HepG2 (cell line): Measurements from ENCODE around the gene KLHL35. TPM values are rescaled to one million over a fixed set of nuclear protein-coding genes. Genes with fewer than 3 reads are reported as not detected.

Experiments used
- ATAC-seq: fragments of 200-7000 bp; cut with Tn5 transposase; 3 replicates; pipeline ENCODE4 v1.9.1; 2020; ENCODE audit warnings: mild to moderate bottlenecking, moderate library complexity
- BruUV-seq: library from RNA; stranded (reverse); fragments of 400-500 nt; replicated peaks from 2 replicates; lab custom pipeline; 2021; lab: Mats Ljungman, UMichigan
- CTCF ChIA-PET: fragments of 300-600 bp; formaldehyde crosslinking; extraction: SDS; loops from one replicate; lab custom pipeline; 2021; ENCODE audit warnings: low total read pairs, inconsistent platforms, low intra/inter-chr PET ratio; lab: Yijun Ruan, JAX
- POLR2A ChIA-PET: fragments of 350-600 bp; sonication (Branson Sonifier 250); formaldehyde crosslinking; loops from one replicate; lab custom pipeline; 2020; ENCODE audit warnings: antibody characterized with exemption, inconsistent platforms; lab: Yijun Ruan, JAX
- DNase-seq: peaks from one replicate; pipeline ENCODE4 v3.0.0-alpha.2; 2015; ENCODE audit warnings: low spot score
- FAIRE-seq: peaks from 3 replicates; lab custom pipeline; 2011; peaks lifted over from hg19 to GRCh38; lab: Jason Lieb, UNC
- H2AFZ ChIP-seq: one replicate; pipeline ENCODE4 v1.6.1; 2011; ENCODE audit warnings: low read length, inconsistent platforms
- H3K27ac ChIP-seq: fragments of 300-600 bp; 3 replicates; pipeline ENCODE4 v1.8.0; 2011; ENCODE audit warnings: mixed run types, mild to moderate bottlenecking, mixed read lengths, low read length, inconsistent platforms; ENCODE audit not compliant: insufficient read depth; ENCODE audit errors: extremely low read length
- H3K27me3 ChIP-seq, 2 experiments: fragments of 200-600 bp in 1 of 2; 2 replicates in 1 of 2; 3 replicates in 1 of 2; pipeline versions ENCODE4 v1.6.0 to v1.8.0; 2011; ENCODE audit warnings: low read length in 2 of 2, mild to moderate bottlenecking in 2 of 2, moderate library complexity in 2 of 2, inconsistent platforms in 1 of 2; ENCODE audit not compliant: insufficient read depth in 2 of 2, control insufficient read depth in 1 of 2
- H3K36me3 ChIP-seq, 2 experiments: fragments of 200-600 bp in 1 of 2; replicated peaks in 1 of 2; 2 replicates in 1 of 2; 3 replicates in 1 of 2; pipeline versions ENCODE4 v1.5.1 to v1.8.0; 2011; ENCODE audit warnings: low read length in 2 of 2, inconsistent platforms in 1 of 2; ENCODE audit not compliant: insufficient read depth in 2 of 2, control insufficient read depth in 1 of 2
- H3K4me1 ChIP-seq: 2 replicates; pipeline ENCODE4 v1.5.1; 2012; ENCODE audit warnings: low read length, inconsistent platforms; ENCODE audit not compliant: insufficient read depth
- H3K4me2 ChIP-seq: 2 replicates; pipeline ENCODE4 v1.6.0; 2011; ENCODE audit warnings: low read depth, low read length, inconsistent platforms
- H3K4me3 ChIP-seq, 3 experiments: fragments of 200-600 bp in 1 of 3; sonication (generic), shearing (Covaris generic) in 1 of 3; replicated peaks in 1 of 3; 2 replicates each; pipeline ENCODE4 v1.5.1; 2011 to 2016; ENCODE audit warnings: low read length in 3 of 3, inconsistent platforms in 2 of 3, low read depth in 2 of 3, mild to moderate bottlenecking in 2 of 3, control low read depth in 1 of 3, mixed read lengths in 1 of 3; ENCODE audit not compliant: insufficient read depth in 1 of 3
- H3K79me2 ChIP-seq: one replicate; pipeline ENCODE4 v1.6.1; 2011; ENCODE audit warnings: low read length, inconsistent platforms; ENCODE audit not compliant: insufficient read depth
- H3K9ac ChIP-seq: 2 replicates; pipeline ENCODE4 v1.6.0; 2011; ENCODE audit warnings: mild to moderate bottlenecking, low read depth, low read length, inconsistent platforms; ENCODE audit not compliant: insufficient read depth
- H3K9me3 ChIP-seq: 2 replicates; pipeline ENCODE4 v1.5.1; 2012; ENCODE audit warnings: mild to moderate bottlenecking, low read length
- H4K20me1 ChIP-seq: 2 replicates; pipeline ENCODE4 v1.6.0; 2011; ENCODE audit warnings: inconsistent platforms, mild to moderate bottlenecking, low read length, moderate library complexity; ENCODE audit not compliant: insufficient read depth
- CC2D1A ChIP-seq: sonication (generic); formaldehyde crosslinking; IDR thresholded peaks from 2 replicates; pipeline ENCODE4 v1.8.1; 2023; ENCODE audit warnings: mild to moderate bottlenecking, missing genetic modification reagents
- DMAP1 ChIP-seq: IDR thresholded peaks from 2 replicates; pipeline ENCODE4 v1.6.1; 2016
- KDM2A ChIP-seq: sonication (generic); formaldehyde crosslinking; IDR thresholded peaks from 2 replicates; pipeline ENCODE4 v1.4.0; 2020; ENCODE audit warnings: low read depth, missing genetic modification reagents, borderline replicate concordance
- KDM3A ChIP-seq: IDR thresholded peaks from 2 replicates; pipeline ENCODE4 v1.6.1; 2018; ENCODE audit warnings: low read depth, missing compliant biosample characterization
- KDM6A ChIP-seq: IDR thresholded peaks from 2 replicates; pipeline ENCODE4 v1.6.1; 2016; ENCODE audit warnings: low read depth
- PHF5A ChIP-seq: IDR thresholded peaks from one replicate; pipeline ENCODE4 v1.6.1; 2018; ENCODE audit warnings: low read depth, missing genetic modification reagents; ENCODE audit not compliant: unreplicated experiment
- SRSF9 ChIP-seq: fragments of 200-400 bp; formaldehyde crosslinking; IDR thresholded peaks from 2 replicates; pipeline ENCODE4 v1.6.1; 2018; ENCODE audit warnings: borderline replicate concordance, mild to moderate bottlenecking, low read depth, low read length; ENCODE audit not compliant: insufficient read depth, poor library complexity, severe bottlenecking
- SRY ChIP-seq: sonication (generic); formaldehyde crosslinking; IDR thresholded peaks from 2 replicates; pipeline ENCODE4 v1.8.0; 2022; ENCODE audit warnings: mild to moderate bottlenecking, missing genetic modification reagents
- XBP1 ChIP-seq: sonication (generic); formaldehyde crosslinking; IDR thresholded peaks from 2 replicates; pipeline ENCODE4 v1.5.0; 2020; ENCODE audit warnings: missing genetic modification reagents
- ZBTB42 ChIP-seq: sonication (generic); formaldehyde crosslinking; IDR thresholded peaks from 2 replicates; pipeline ENCODE4 v1.5.0; 2020; ENCODE audit warnings: mild to moderate bottlenecking, missing genetic modification reagents
- ZNF570 ChIP-seq: sonication (generic); formaldehyde crosslinking; IDR thresholded peaks from 2 replicates; pipeline ENCODE4 v1.4.0; 2020; ENCODE audit warnings: mild to moderate bottlenecking, missing genetic modification reagents, borderline replicate concordance
- ZNF674 ChIP-seq: sonication (generic); formaldehyde crosslinking; IDR thresholded peaks from 2 replicates; pipeline ENCODE4 v1.5.0; 2020; ENCODE audit warnings: low read depth, mild to moderate bottlenecking, missing genetic modification reagents
- ZNF713 ChIP-seq: sonication (generic); formaldehyde crosslinking; IDR thresholded peaks from 2 replicates; pipeline ENCODE4 v1.4.0; 2020; ENCODE audit warnings: mild to moderate bottlenecking, missing genetic modification reagents
- ZSCAN20 ChIP-seq: sonication (generic); formaldehyde crosslinking; IDR thresholded peaks from 2 replicates; pipeline ENCODE4 v1.4.0; 2020; ENCODE audit warnings: missing genetic modification reagents, mild to moderate bottlenecking, borderline replicate concordance
- WGBS: methylation state at CpG from one replicate; pipeline ENCODE4 v1.1.6; 2017; ENCODE audit warnings: low lambda C conversion rate; 5-methylcytosine and 5-hydroxymethylcytosine counted together
- in situ Hi-C: cut with HindIII; loops from 2 replicates; pipeline ENCODE4 v1.10.0; 2017; ENCODE audit warnings: low pct_unique_long_range_greater_than_20kb; ENCODE audit not compliant: extremely low pct_ligation_motif_present
- intact Hi-C: fragments of 100-400 bp; cut with micrococcal nuclease; formaldehyde crosslinking; loops from one replicate; pipeline ENCODE4 v1.10.0; 2022; ENCODE audit not compliant: unreplicated experiment
- polyA plus RNA-seq, 8 experiments: library from polyadenylated mRNA; depleted of rRNA in 3 of 8; stranded (reverse) in 7 of 8; unstranded in 1 of 8; fragments of >200 nt; fragmentation: Illumina TruSeq in 4 of 8; extraction: Trizol in 4 of 8; gene quantifications; 2 replicates each; pipeline versions ENCODE4 v1.2.1 to v1.2.3, GENCODE V29; 2011 to 2016; ENCODE audit warnings: low read depth in 4 of 8, missing spikeins in 1 of 8, mixed read lengths in 1 of 8; ENCODE audit not compliant: insufficient read depth in 1 of 8
- total RNA-seq, 5 experiments: library from RNA; depleted of rRNA; stranded (reverse); fragments of >200 nt; fragmentation: Illumina TruSeq; extraction: Trizol; gene quantifications; 2 replicates each; pipeline ENCODE4 v1.2.3, GENCODE V29; 2016; ENCODE audit warnings: low read depth in 1 of 5
- TF ChIP-seq, protein P1 (sequence below): IDR thresholded peaks from 2 replicates; pipeline ENCODE4 v1.6.1; 2012; ENCODE audit warnings: inconsistent platforms
- TF ChIP-seq, protein P2 (sequence below): sonication (generic); formaldehyde crosslinking; IDR thresholded peaks from 2 replicates; pipeline ENCODE4 v1.4.0; 2020; ENCODE audit warnings: missing genetic modification reagents

The KLHL35 gene
- total and polyA plus RNA-seq, 2 of the 13 experiments (the other 11 are each of a cell fraction or from before 2014, with no cell fraction given): not detected

- BruUV-seq: no TSS peak
- Histone ChIP-seq H3K27me3 (no peaks in the 10 kb centered on the region), H3K4me2 (no peak overlapping the region), H3K9ac (no peak overlapping the region), H3K36me3 (peaks cover 21 to 42% of the 10 kb centered on the region in 2 experiments; a peak in 4 of 5 replicates), H3K79me2 (no peaks in the 10 kb centered on the region), H3K4me1 (peaks cover 16% of the 10 kb centered on the region), H3K9me3 (no peaks in the 10 kb centered on the region), H4K20me1 (no peaks in the 10 kb centered on the region), H3K27ac (no peak overlapping the region), H2AFZ (no peak overlapping the region), H3K4me3 (no peak overlapping the region)
- ATAC-seq (no peak), FAIRE-seq (no peak), DNase-seq (no peak)
- POLR2A ChIA-PET: interaction anchor here (1.5 kb wide), 1 partner anchor 11 kb away, joined by 6 read pairs; no protein-coding TSS in a partner anchor
- intact Hi-C loops: no loop called here
- 90% methylated on average over 14 of the region's 14 CpGs for WGBS
- in situ Hi-C loops: no loop called here
- CTCF ChIA-PET: no interaction called here
- TF ChIP-seq XBP1 (CRISPR knock-in tag): no peak
- TF ChIP-seq, protein P1, sequence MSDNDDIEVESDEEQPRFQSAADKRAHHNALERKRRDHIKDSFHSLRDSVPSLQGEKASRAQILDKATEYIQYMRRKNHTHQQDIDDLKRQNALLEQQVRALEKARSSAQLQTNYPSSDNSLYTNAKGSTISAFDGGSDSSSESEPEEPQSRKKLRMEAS: no peak
- TF ChIP-seq, all 625 proteins: peak for 0
These were observed 6.0 kb upstream of the KLHL35 start for GRCh38 chr11:75439026-75439425.

DNA sequence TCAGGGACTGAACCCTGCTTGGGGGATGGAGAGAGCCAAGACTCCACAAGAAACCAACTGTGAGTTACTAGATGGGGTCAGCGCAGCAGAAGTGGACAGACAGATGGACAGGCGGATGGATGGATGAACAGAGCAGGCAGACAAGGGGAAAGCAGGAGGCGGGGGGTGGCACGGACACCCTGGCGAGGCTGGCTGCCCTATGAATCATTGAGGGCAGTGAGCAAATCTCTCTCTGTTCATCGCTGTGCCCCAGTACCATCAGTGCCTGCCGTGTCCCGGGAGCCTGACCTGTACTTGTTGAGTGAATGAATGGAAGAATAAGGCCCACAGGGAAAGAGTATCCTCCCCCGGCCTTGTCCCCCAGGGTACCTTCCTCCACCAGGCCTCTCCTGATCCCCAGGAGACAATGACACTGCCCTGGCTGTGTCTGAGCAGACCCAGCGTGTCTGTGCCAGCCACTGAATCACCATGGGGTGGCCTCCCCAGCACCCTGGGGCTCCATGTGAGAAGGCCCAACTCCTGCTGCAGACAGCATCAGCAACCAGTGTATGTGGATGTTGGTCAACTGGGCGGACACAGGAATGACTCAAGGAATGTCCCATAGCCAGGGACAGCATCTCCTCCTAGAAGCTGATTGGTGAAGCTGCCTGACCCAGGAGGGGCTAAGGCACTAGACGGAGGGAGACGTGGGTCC is 5.1 kb upstream of the KLHL35 start:
- H3K9ac ChIP-seq: no peak overlapping the region
- no peaks in the 10 kb centered on the region for H3K27me3 ChIP-seq
- intact Hi-C loops: no loop called here
- ATAC-seq: no peak
- in situ Hi-C loops: no loop called here
- no peaks in the 10 kb centered on the region for H3K9me3 ChIP-seq
- BruUV-seq: no TSS peak
- no peaks in the 10 kb centered on the region for H4K20me1 ChIP-seq
- no peak for FAIRE-seq
- H3K4me2 ChIP-seq: no peak overlapping the region
- H3K27ac ChIP-seq: no peak overlapping the region
- DNase-seq: no peak
- H3K4me3 ChIP-seq: no peak overlapping the region
- H3K36me3 ChIP-seq: peaks cover 17 to 41% of the 10 kb centered on the region in 2 experiments; a peak in 4 of 5 replicates
- peaks cover 26% of the 10 kb centered on the region for H3K4me1 ChIP-seq
- no peaks in the 10 kb centered on the region for H3K79me2 ChIP-seq
- CTCF ChIA-PET: no interaction called here
- TF ChIP-seq SRY: no peak
- TF ChIP-seq PHF5A (CRISPR knock-in tag): no peak
- TF ChIP-seq CC2D1A: no peak
- no peak for TF ChIP-seq ZSCAN20 (CRISPR knock-in tag)
- no peak for TF ChIP-seq SRSF9
- TF ChIP-seq ZBTB42 (CRISPR knock-in tag): no peak
- TF ChIP-seq KDM2A: no peak
- no peak for TF ChIP-seq ZNF570 (CRISPR knock-in tag)
- no peak for TF ChIP-seq ZNF713
- TF ChIP-seq, protein P2, sequence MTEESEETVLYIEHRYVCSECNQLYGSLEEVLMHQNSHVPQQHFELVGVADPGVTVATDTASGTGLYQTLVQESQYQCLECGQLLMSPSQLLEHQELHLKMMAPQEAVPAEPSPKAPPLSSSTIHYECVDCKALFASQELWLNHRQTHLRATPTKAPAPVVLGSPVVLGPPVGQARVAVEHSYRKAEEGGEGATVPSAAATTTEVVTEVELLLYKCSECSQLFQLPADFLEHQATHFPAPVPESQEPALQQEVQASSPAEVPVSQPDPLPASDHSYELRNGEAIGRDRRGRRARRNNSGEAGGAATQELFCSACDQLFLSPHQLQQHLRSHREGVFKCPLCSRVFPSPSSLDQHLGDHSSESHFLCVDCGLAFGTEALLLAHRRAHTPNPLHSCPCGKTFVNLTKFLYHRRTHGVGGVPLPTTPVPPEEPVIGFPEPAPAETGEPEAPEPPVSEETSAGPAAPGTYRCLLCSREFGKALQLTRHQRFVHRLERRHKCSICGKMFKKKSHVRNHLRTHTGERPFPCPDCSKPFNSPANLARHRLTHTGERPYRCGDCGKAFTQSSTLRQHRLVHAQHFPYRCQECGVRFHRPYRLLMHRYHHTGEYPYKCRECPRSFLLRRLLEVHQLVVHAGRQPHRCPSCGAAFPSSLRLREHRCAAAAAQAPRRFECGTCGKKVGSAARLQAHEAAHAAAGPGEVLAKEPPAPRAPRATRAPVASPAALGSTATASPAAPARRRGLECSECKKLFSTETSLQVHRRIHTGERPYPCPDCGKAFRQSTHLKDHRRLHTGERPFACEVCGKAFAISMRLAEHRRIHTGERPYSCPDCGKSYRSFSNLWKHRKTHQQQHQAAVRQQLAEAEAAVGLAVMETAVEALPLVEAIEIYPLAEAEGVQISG (CRISPR knock-in tag): no peak
- TF ChIP-seq DMAP1 (CRISPR knock-in tag): no peak
- TF ChIP-seq KDM6A (CRISPR knock-in tag): no peak
- TF ChIP-seq KDM3A (CRISPR knock-in tag): no peak
- no peak for TF ChIP-seq ZNF674 (CRISPR knock-in tag)
- POLR2A ChIA-PET: no interaction called here
- H2AFZ ChIP-seq: no peak overlapping the region
- WGBS: 94% methylated on average over 13 of the region's 13 CpGs
